22Rv1 (cell line): ENCODE results near the gene PGS1.

Experiments used
- CTCF ChIP-seq: fragments of 450-650 bp; IDR thresholded peaks from 2 replicates; pipeline ENCODE4 v1.5.1; 2017; ENCODE audit warnings: mild to moderate bottlenecking
- ZFX ChIP-seq: fragments of 450-650 bp; IDR thresholded peaks from 2 replicates; pipeline ENCODE4 v1.6.1; 2017; ENCODE audit warnings: antibody characterized with exemption, borderline replicate concordance

- TF ChIP-seq CTCF (no peak), ZFX (no peak)
Observed at GRCh38 chr17:78409191-78409928, 30.9 kb downstream of the PGS1 start.
